H1 (cell line): ENCODE results near the gene ADCY5. TPM values are rescaled to one million over a fixed set of nuclear protein-coding genes. Genes with fewer than 3 reads are reported as not detected.

Experiments used
- CTCF ChIA-PET: fragments of 300-600 bp; sonication (Branson Sonifier 250); formaldehyde crosslinking; loops from one replicate; lab custom pipeline; 2021; ENCODE audit not compliant: partially characterized antibody; lab: Charles Lee
- POLR2A ChIA-PET: fragments of 300-600 bp; sonication (Branson Sonifier 250); formaldehyde crosslinking; loops from one replicate; lab custom pipeline; 2021; ENCODE audit warnings: inconsistent platforms; ENCODE audit not compliant: partially characterized antibody; lab: Charles Lee
- DNase-seq, 2 experiments: peaks; one replicate each; pipeline versions ENCODE4 v3.0.0 to v3.0.0-alpha.2; 2010 to 2022; ENCODE audit warnings: low spot score in 2 of 2, low read depth in 1 of 2, mixed read lengths in 1 of 2
- FAIRE-seq: peaks from 2 replicates; lab custom pipeline; 2011; peaks lifted over from hg19 to GRCh38; lab: Jason Lieb, UNC
- H2AFZ ChIP-seq: 2 replicates; pipeline ENCODE4 v1.8.1; 2012; ENCODE audit warnings: low read length, inconsistent platforms
- H2AK5ac ChIP-seq: 2 replicates; pipeline ENCODE4 v1.6.1; 2013; ENCODE audit warnings: low read depth, low read length
- H2BK120ac ChIP-seq: replicated peaks from 2 replicates; pipeline ENCODE3; 2013; ENCODE audit warnings: low read depth, low read length, inconsistent platforms
- H2BK12ac ChIP-seq: 2 replicates; pipeline ENCODE4 v1.6.1; 2013; ENCODE audit warnings: low read depth, low read length
- H2BK15ac ChIP-seq: 2 replicates; pipeline ENCODE4 v1.6.1; 2013; ENCODE audit warnings: low read length
- H2BK20ac ChIP-seq: 2 replicates; pipeline ENCODE4 v1.6.1; 2013; ENCODE audit warnings: low read length
- H2BK5ac ChIP-seq: 2 replicates; pipeline ENCODE4 v1.6.1; 2013; ENCODE audit warnings: low read depth, low read length
- H3K14ac ChIP-seq: 2 replicates; pipeline ENCODE4 v1.6.1; 2013; ENCODE audit warnings: inconsistent platforms; ENCODE audit not compliant: insufficient read length
- H3K18ac ChIP-seq: 2 replicates; pipeline ENCODE4 v1.6.1; 2013; ENCODE audit warnings: low read length; ENCODE audit errors: extremely low read depth
- H3K23ac ChIP-seq: 2 replicates; pipeline ENCODE4 v1.6.1; 2013; ENCODE audit warnings: inconsistent platforms; ENCODE audit not compliant: insufficient read length
- H3K23me2 ChIP-seq: 2 replicates; pipeline ENCODE4 v1.6.1; 2013; ENCODE audit warnings: low read depth, low read length
- H3K27ac ChIP-seq: 2 replicates; pipeline ENCODE4 v1.6.1; 2011; ENCODE audit warnings: low read depth, low read length, inconsistent platforms
- H3K27me3 ChIP-seq, 4 experiments: replicated peaks in 1 of 4; 1 replicate in 1 of 4; 2 replicates in 3 of 4; pipeline versions ENCODE4 v1.6.1 to v1.8.1; 2011 to 2013; ENCODE audit warnings: low read length in 3 of 4, mild to moderate bottlenecking in 3 of 4, inconsistent platforms in 2 of 4, mixed read lengths in 2 of 4, moderate library complexity in 1 of 4; ENCODE audit not compliant: control insufficient read depth in 3 of 4, insufficient read depth in 3 of 4; ENCODE audit errors: extremely low read depth in 1 of 4
- H3K36me3 ChIP-seq, 4 experiments: 2 replicates each; pipeline versions ENCODE4 v1.6.1 to v1.8.1; 2011 to 2013; ENCODE audit warnings: mild to moderate bottlenecking in 4 of 4, low read length in 3 of 4, moderate library complexity in 2 of 4, control low read depth in 1 of 4, inconsistent platforms in 1 of 4; ENCODE audit not compliant: insufficient read depth in 4 of 4, control insufficient read depth in 2 of 4
- H3K4ac ChIP-seq: replicated peaks from 2 replicates; pipeline ENCODE3; 2013; ENCODE audit warnings: low read length, low read depth, mixed read lengths, inconsistent platforms; ENCODE audit not compliant: insufficient read length
- H3K4me1 ChIP-seq, 4 experiments: replicated peaks in 1 of 4; 1 replicate in 1 of 4; 2 replicates in 3 of 4; pipeline versions ENCODE4 v1.6.1 to v1.8.1; 2011 to 2013; ENCODE audit warnings: low read length in 3 of 4, inconsistent platforms in 2 of 4, mixed read lengths in 1 of 4; ENCODE audit not compliant: insufficient read depth in 4 of 4, control insufficient read depth in 3 of 4
- H3K4me2 ChIP-seq, 2 experiments: 2 replicates each; pipeline versions ENCODE4 v1.6.1 to v1.8.1; 2011 to 2013; ENCODE audit warnings: low read depth in 2 of 2, low read length in 2 of 2, control low read depth in 1 of 2, inconsistent platforms in 1 of 2, mild to moderate bottlenecking in 1 of 2; ENCODE audit not compliant: insufficient read depth in 1 of 2
- H3K4me3 ChIP-seq, 4 experiments: fragments of 200-600, 300-600 bp in 1 of 4; sonication (generic), shearing (Covaris generic), sonication (Bioruptor Twin) in 1 of 4; 2 replicates each; pipeline versions ENCODE4 v1.5.1 to v1.8.1; 2011 to 2016; ENCODE audit warnings: low read length in 4 of 4, low read depth in 3 of 4, control low read depth in 2 of 4, inconsistent platforms in 2 of 4, mild to moderate bottlenecking in 2 of 4, mixed read lengths in 1 of 4, moderate library complexity in 1 of 4; ENCODE audit not compliant: insufficient read depth in 2 of 4; ENCODE audit errors: extremely low read depth in 1 of 4
- H3K56ac ChIP-seq: replicated peaks from 2 replicates; pipeline ENCODE3; 2013; ENCODE audit warnings: low read depth, mild to moderate bottlenecking, mixed read lengths, low read length, inconsistent platforms; ENCODE audit not compliant: insufficient read length
- H3K79me1 ChIP-seq: 2 replicates; pipeline ENCODE4 v1.6.1; 2013; ENCODE audit warnings: low read depth, low read length, control low read depth
- H3K79me2 ChIP-seq, 2 experiments: 2 replicates each; pipeline versions ENCODE4 v1.6.1 to v1.8.1; 2012 to 2013; ENCODE audit warnings: low read length in 2 of 2, mild to moderate bottlenecking in 2 of 2, inconsistent platforms in 1 of 2; ENCODE audit not compliant: insufficient read depth in 2 of 2, control insufficient read depth in 1 of 2
- H3K9ac ChIP-seq, 4 experiments: replicated peaks in 1 of 4; 1 replicate in 1 of 4; 2 replicates in 3 of 4; pipeline versions ENCODE4 v1.6.1 to v1.8.1; 2011 to 2013; ENCODE audit warnings: low read depth in 3 of 4, low read length in 3 of 4, control low read depth in 2 of 4, mild to moderate bottlenecking in 2 of 4, moderate library complexity in 2 of 4, inconsistent platforms in 1 of 4; ENCODE audit errors: extremely low read depth in 1 of 4
- H3K9me3 ChIP-seq, 2 experiments: 2 replicates each; pipeline versions ENCODE4 v1.6.1 to v1.8.1; 2012 to 2013; ENCODE audit warnings: mild to moderate bottlenecking in 2 of 2, moderate library complexity in 2 of 2, control low read depth in 1 of 2, inconsistent platforms in 1 of 2, low read depth in 1 of 2, low read length in 1 of 2, mixed read lengths in 1 of 2; ENCODE audit not compliant: insufficient read depth in 2 of 2
- H4K20me1 ChIP-seq, 2 experiments: replicated peaks in 1 of 2; 2 replicates each; pipeline versions ENCODE3 to v1.8.1; 2011 to 2013; ENCODE audit warnings: inconsistent platforms in 2 of 2, low read length in 2 of 2, mild to moderate bottlenecking in 1 of 2; ENCODE audit not compliant: insufficient read depth in 2 of 2, control insufficient read depth in 1 of 2
- H4K5ac ChIP-seq: 2 replicates; pipeline ENCODE4 v1.6.1; 2013; ENCODE audit warnings: low read length, low read depth, mixed read lengths, inconsistent platforms; ENCODE audit not compliant: insufficient read length
- H4K8ac ChIP-seq: 2 replicates; pipeline ENCODE4 v1.8.0; 2013; ENCODE audit warnings: mild to moderate bottlenecking, moderate library complexity, low read length, inconsistent platforms; ENCODE audit not compliant: insufficient read depth; ENCODE audit errors: extremely low read depth
- H4K91ac ChIP-seq: replicated peaks from 2 replicates; pipeline ENCODE3; 2013; ENCODE audit warnings: low read length, mixed read lengths, inconsistent platforms; ENCODE audit not compliant: insufficient read length
- BRCA1 ChIP-seq: IDR thresholded peaks from 2 replicates; pipeline ENCODE4 v1.6.1; 2012; ENCODE audit warnings: low read depth, low read length, improper control_type of control experiment
- EGR1 ChIP-seq: IDR thresholded peaks from 2 replicates; pipeline ENCODE4 v1.6.1; 2011; ENCODE audit warnings: low read depth, low read length, borderline replicate concordance
- FOSL1 ChIP-seq: IDR thresholded peaks from 2 replicates; pipeline ENCODE4 v1.6.1; 2011; ENCODE audit warnings: mild to moderate bottlenecking, low read depth, low read length, moderate library complexity; ENCODE audit not compliant: insufficient read depth
- GTF2F1 ChIP-seq: IDR thresholded peaks from 2 replicates; pipeline ENCODE4 v1.6.1; 2012; ENCODE audit warnings: low read depth, low read length, improper control_type of control experiment, borderline replicate concordance
- HDAC6 ChIP-seq: IDR thresholded peaks from one replicate; pipeline ENCODE4 v1.7.1; 2012; ENCODE audit warnings: low read depth, mild to moderate bottlenecking, inconsistent platforms, low read length, moderate library complexity
- JUN ChIP-seq: IDR thresholded peaks from 2 replicates; pipeline ENCODE4 v1.6.1; 2011; ENCODE audit warnings: low read depth, mild to moderate bottlenecking, improper control_type of control experiment, low read length
- KDM4A ChIP-seq: IDR thresholded peaks from one replicate; pipeline ENCODE4 v1.7.1; 2012; ENCODE audit warnings: low read depth, mild to moderate bottlenecking, moderate library complexity, low read length, inconsistent platforms; ENCODE audit not compliant: severe bottlenecking
- KDM5A ChIP-seq: fragments of 200-600 bp; IDR thresholded peaks from 2 replicates; pipeline ENCODE4 v1.7.1; 2012; ENCODE audit warnings: mild to moderate bottlenecking, low read length, inconsistent platforms, mixed read lengths
- NRF1 ChIP-seq: IDR thresholded peaks from 2 replicates; pipeline ENCODE4 v1.6.1; 2011; ENCODE audit warnings: mild to moderate bottlenecking, low read depth, low read length, improper control_type of control experiment
- RBBP5 ChIP-seq: IDR thresholded peaks from 2 replicates; pipeline ENCODE4 v1.7.1; 2012; ENCODE audit warnings: low read depth, mild to moderate bottlenecking, inconsistent platforms, low read length, moderate library complexity, borderline replicate concordance
- RXRA ChIP-seq: IDR thresholded peaks from 2 replicates; pipeline ENCODE4 v1.6.1; 2011; ENCODE audit warnings: low read depth, mild to moderate bottlenecking, low read length, moderate library complexity; ENCODE audit not compliant: insufficient read depth
- SIN3A ChIP-seq, 2 experiments: IDR thresholded peaks in 1 of 2; conservative IDR thresholded peaks in 1 of 2; 2 replicates each; pipeline ENCODE4 v1.6.1; 2011 to 2012; ENCODE audit warnings: low read length in 2 of 2, improper control_type of control experiment in 1 of 2, low read depth in 1 of 2, mild to moderate bottlenecking in 1 of 2
- SUZ12 ChIP-seq: fragments of 200-600 bp; sonication (generic); IDR thresholded peaks from 2 replicates; pipeline ENCODE4 v1.6.1; 2012; ENCODE audit warnings: mild to moderate bottlenecking, inconsistent platforms, low read length, moderate library complexity, mixed read lengths
- WGBS, 2 experiments: shearing (Covaris generic) in 1 of 2; methylation state at CpG; one replicate each; pipeline versions ENCODE4 v1.1.6 to v1.1.7; 2013 to 2015; ENCODE audit warnings: low lambda C conversion rate in 2 of 2, mixed read lengths in 2 of 2, inconsistent platforms in 1 of 2, low coverage in 1 of 2, missing lambda C conversion rate in 1 of 2; ENCODE audit not compliant: insufficient replicate concordance in 2 of 2, insufficient coverage in 1 of 2, insufficient read length in 1 of 2; ENCODE audit errors: extremely low coverage in 1 of 2, missing lambda C conversion rate in 1 of 2; 5-methylcytosine and 5-hydroxymethylcytosine counted together
- polyA plus RNA-seq, 7 experiments: library from polyadenylated mRNA; depleted of rRNA in 3 of 7; stranded (reverse) in 5 of 7; unstranded in 2 of 7; fragments of >200 nt in 5 of 7; fragments of 200-250 nt in 2 of 7; gene quantifications; 1 replicate in 5 of 7; 2 replicates in 1 of 7; 4 replicates in 1 of 7; pipeline versions ENCODE4 v1.2.1 to v1.2.3, GENCODE V29; 2011 to 2013; ENCODE audit warnings: missing spikeins in 2 of 7, mixed read lengths in 2 of 7
- total RNA-seq: library from RNA; stranded (reverse); fragmentation: NEBNext Ultra II Directional; extraction: Animal tissue kit (Norgen Biotek cat#: 25700); gene quantifications from 2 replicates; pipeline ENCODE4 v1.2.1, GENCODE V29; 2021

ADCY5 gene
- total and polyA plus RNA-seq, 2 of the 8 experiments (the other 6 are each of a cell fraction or from before 2014, with no cell fraction given): 18.9 to 40.8 TPM

GRCh38 chr3:123442125-123442524, 6.8 kb downstream of the ADCY5 start:
- FAIRE-seq: no peak
- Histone ChIP-seq H3K4ac (no peak overlapping the region), H2BK12ac (no peak overlapping the region), H2AK5ac (no peak overlapping the region), H3K27ac (no peak overlapping the region), H2BK15ac (no peak overlapping the region), H4K8ac (no peak overlapping the region), H2BK5ac (no peak overlapping the region), H2AFZ (no peak overlapping the region), H3K4me3 (no peak overlapping the region), H3K56ac (no peak overlapping the region), H3K4me2 (no peak overlapping the region), H3K23me2 (no peaks in the 10 kb centered on the region), H2BK120ac (no peak overlapping the region), H3K4me1 (peaks cover 0 to 2% (median 0%) of the 10 kb centered on the region in 4 experiments; a peak in 2 of 7 replicates), H3K14ac (no peak overlapping the region), H4K5ac (no peak overlapping the region), H3K23ac (no peak overlapping the region), H4K91ac (no peak overlapping the region), H4K20me1 (peaks cover 1 to 2% of the 10 kb centered on the region in 2 experiments), H3K27me3 (peaks cover 0 to 10% (median 7%) of the 10 kb centered on the region in 4 experiments; a peak in 5 of 7 replicates), H3K18ac (no peak overlapping the region), H3K9me3 (no peaks in the 10 kb centered on the region), H3K79me2 (no peaks in the 10 kb centered on the region), H3K79me1 (no peaks in the 10 kb centered on the region), H3K36me3 (no peaks in the 10 kb centered on the region), H2BK20ac (no peak overlapping the region), H3K9ac (no peak overlapping the region)
- WGBS, 2 experiments: 88% methylated on average over 9 of the region's 9 CpGs; no CpG with 5 or more reads in 1 of the 2 experiments
- TF ChIP-seq EGR1 (no peak), SIN3A (conservative IDR thresholded peaks at IDR 0.05 in 1 of 2, IDR thresholded peaks at IDR 0.05 in 1 of 2; ENCODE audit: low read depth in 1 of 2, low read length in 2 of 2) (no peak), NRF1 (no peak), KDM4A (no peak), JUN (no peak), HDAC6 (no peak), GTF2F1 (no peak), RXRA (no peak), SUZ12 (no peak), BRCA1 (no peak), FOSL1 (no peak), KDM5A (no peak), RBBP5 (no peak)
- CTCF ChIA-PET: no interaction called here
- DNase-seq: no peak
- POLR2A ChIA-PET: no interaction called here
